ENCODE data around the gene IER3. TPM values are rescaled to one million over a fixed set of nuclear protein-coding genes. Genes with fewer than 3 reads are reported as not detected.
A peak's percentile ranks its signal among the peaks of the same experiment; 100 is the strongest.

IER3 gene
- total and polyA plus RNA-seq, 2 of the 13 experiments (the other 11 are each of a cell fraction or from before 2014, with no cell fraction given): 51.1 to 131 TPM

DNA sequence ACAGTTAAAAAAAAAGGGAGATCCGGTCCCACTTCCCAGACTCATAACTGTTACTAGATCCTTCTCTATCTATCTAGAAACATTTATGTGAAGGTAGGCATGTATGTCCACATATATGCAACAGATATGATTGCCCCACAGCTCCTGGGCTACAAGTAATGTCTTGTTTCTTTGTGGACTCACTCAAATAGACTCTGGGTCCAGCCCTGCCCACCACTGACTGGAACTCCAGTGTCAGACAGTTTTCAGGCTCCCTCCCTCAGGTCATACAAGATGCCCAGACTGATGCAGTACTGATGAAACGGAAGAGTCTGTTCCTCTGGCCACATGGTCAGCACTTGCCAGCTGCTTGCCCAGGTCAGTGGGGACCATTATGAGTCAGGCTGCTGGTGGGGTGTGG lies 30.8 kb upstream of the IER3 start:
- in situ Hi-C loops (cut with HindIII; ENCODE audit: extremely low pct_ligation_motif_present, low pct_unique_long_range_greater_than_20kb): no loop called here
- ATAC-seq (no peak), FAIRE-seq (no peak), DNase-seq (ENCODE audit: low spot score) (peak; percentile 43)
- Histone ChIP-seq H3K36me3 (replicated peaks in 1 of 2; ENCODE audit: control insufficient read depth in 1 of 2, insufficient read depth in 2 of 2, low read length in 2 of 2) (no peaks in the 10 kb centered on the region), H4K20me1 (ENCODE audit: insufficient read depth, low read length) (no peaks in the 10 kb centered on the region), H2AFZ (ENCODE audit: low read length) (no peak overlapping the region), H3K4me2 (ENCODE audit: low read depth, low read length) (no peak overlapping the region), H3K4me3 (replicated peaks in 1 of 3; ENCODE audit: insufficient read depth in 1 of 3, low read depth in 2 of 3, low read length in 3 of 3) (no peak overlapping the region), H3K4me1 (ENCODE audit: insufficient read depth, low read length) (peaks cover 69% of the 10 kb centered on the region), H3K27me3 (ENCODE audit: control insufficient read depth in 1 of 2, insufficient read depth in 2 of 2, low read length in 2 of 2) (no peaks in the 10 kb centered on the region), H3K79me2 (ENCODE audit: insufficient read depth, low read length) (no peaks in the 10 kb centered on the region), H3K27ac (ENCODE audit: extremely low read length, insufficient read depth, low read length) (no peak overlapping the region), H3K9ac (ENCODE audit: insufficient read depth, low read depth, low read length) (no peak overlapping the region), H3K9me3 (ENCODE audit: low read length) (no peaks in the 10 kb centered on the region)
- ChIA-PET CTCF (ENCODE audit: low intra/inter-chr PET ratio, low total read pairs) (no interaction called here), POLR2A (interaction anchor here (1.0 kb wide), 1 partner anchor 11 kb away, joined by 3 read pairs; no protein-coding TSS in a partner anchor)
- intact Hi-C loops (cut with micrococcal nuclease; ENCODE audit: unreplicated experiment): no loop called here
- TF ChIP-seq ZNF7 (CRISPR knock-in tag; IDR thresholded peaks at IDR 0.05) (no peak), SP1 (IDR thresholded peaks at IDR 0.05) (no peak), SP1 (CRISPR knock-in tag; IDR thresholded peaks at IDR 0.05) (no peak), ZNF17 (CRISPR knock-in tag; IDR thresholded peaks at IDR 0.05) (no peak), ATF1 (CRISPR knock-in tag; IDR thresholded peaks at IDR 0.05) (no peak), NFKB2 (CRISPR knock-in tag; IDR thresholded peaks at IDR 0.05; ENCODE audit: borderline replicate concordance) (no peak), ZNF883 (CRISPR knock-in tag; IDR thresholded peaks at IDR 0.05; ENCODE audit: not compliant biosample characterization) (no peak), FIP1L1 (IDR thresholded peaks at IDR 0.05; ENCODE audit: borderline replicate concordance, insufficient read depth, low read depth, low read length) (no peak), RFXANK (CRISPR knock-in tag; IDR thresholded peaks at IDR 0.05) (no peak), ZNF782 (CRISPR knock-in tag; IDR thresholded peaks at IDR 0.05; ENCODE audit: borderline replicate concordance) (no peak), ZNF660 (CRISPR knock-in tag; IDR thresholded peaks at IDR 0.05; ENCODE audit: borderline replicate concordance, low read depth) (no peak), RBFOX2 (IDR thresholded peaks at IDR 0.05; ENCODE audit: low read depth, low read length) (no peak), STAT5B (CRISPR knock-in tag; IDR thresholded peaks at IDR 0.05) (no peak), BORCS8-MEF2B (CRISPR knock-in tag; IDR thresholded peaks at IDR 0.05) (no peak), RBM22 (optimal IDR thresholded peaks at IDR 0.05; ENCODE audit: low read length) (no peak), NFE2L2 (IDR thresholded peaks at IDR 0.05; ENCODE audit: low read length) (no peak)
- TF ChIP-seq, protein P1, sequence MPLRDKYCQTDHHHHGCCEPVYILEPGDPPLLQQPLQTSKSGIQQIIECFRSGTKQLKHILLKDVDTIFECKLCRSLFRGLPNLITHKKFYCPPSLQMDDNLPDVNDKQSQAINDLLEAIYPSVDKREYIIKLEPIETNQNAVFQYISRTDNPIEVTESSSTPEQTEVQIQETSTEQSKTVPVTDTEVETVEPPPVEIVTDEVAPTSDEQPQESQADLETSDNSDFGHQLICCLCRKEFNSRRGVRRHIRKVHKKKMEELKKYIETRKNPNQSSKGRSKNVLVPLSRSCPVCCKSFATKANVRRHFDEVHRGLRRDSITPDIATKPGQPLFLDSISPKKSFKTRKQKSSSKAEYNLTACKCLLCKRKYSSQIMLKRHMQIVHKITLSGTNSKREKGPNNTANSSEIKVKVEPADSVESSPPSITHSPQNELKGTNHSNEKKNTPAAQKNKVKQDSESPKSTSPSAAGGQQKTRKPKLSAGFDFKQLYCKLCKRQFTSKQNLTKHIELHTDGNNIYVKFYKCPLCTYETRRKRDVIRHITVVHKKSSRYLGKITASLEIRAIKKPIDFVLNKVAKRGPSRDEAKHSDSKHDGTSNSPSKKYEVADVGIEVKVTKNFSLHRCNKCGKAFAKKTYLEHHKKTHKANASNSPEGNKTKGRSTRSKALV (CRISPR knock-in tag; IDR thresholded peaks at IDR 0.05): no peak
- TF ChIP-seq, protein P2, sequence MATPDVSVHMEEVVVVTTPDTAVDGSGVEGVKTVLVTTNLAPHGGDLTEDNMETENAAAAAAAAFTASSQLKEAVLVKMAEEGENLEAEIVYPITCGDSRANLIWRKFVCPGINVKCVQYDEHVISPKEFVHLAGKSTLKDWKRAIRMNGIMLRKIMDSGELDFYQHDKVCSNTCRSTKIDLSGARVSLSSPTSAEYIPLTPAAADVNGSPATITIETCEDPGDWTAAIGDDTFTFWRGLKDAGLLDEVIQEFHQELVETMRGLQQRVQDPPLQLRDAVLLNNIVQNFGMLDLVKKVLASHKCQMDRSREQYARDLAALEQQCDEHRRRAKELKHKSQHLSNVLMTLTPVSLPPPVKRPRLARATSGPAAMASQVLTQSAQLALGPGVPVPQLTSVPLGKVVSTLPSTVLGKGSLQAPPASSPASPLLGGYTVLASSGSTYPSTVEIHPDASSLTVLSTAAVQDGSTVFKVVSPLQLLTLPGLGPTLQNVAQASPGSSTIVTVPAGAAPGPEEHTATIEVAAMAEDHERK (CRISPR knock-in tag; IDR thresholded peaks at IDR 0.05; ENCODE audit: low read depth): no peak
- TF ChIP-seq, protein P3, sequence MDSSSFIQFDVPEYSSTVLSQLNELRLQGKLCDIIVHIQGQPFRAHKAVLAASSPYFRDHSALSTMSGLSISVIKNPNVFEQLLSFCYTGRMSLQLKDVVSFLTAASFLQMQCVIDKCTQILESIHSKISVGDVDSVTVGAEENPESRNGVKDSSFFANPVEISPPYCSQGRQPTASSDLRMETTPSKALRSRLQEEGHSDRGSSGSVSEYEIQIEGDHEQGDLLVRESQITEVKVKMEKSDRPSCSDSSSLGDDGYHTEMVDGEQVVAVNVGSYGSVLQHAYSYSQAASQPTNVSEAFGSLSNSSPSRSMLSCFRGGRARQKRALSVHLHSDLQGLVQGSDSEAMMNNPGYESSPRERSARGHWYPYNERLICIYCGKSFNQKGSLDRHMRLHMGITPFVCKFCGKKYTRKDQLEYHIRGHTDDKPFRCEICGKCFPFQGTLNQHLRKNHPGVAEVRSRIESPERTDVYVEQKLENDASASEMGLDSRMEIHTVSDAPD (CRISPR knock-in tag; IDR thresholded peaks at IDR 0.05): no peak
- no TSS peak for BruUV-seq (replicated peaks)
- WGBS (ENCODE audit: low lambda C conversion rate): 98% methylated on average over 2 of the region's 2 CpGs
